Activated CD8-positive, alpha-beta memory T cell treated with anti-CD3 and anti-CD28 coated beads for 1 hour (primary cell): ENCODE measurements around the gene NUFIP2.
A peak's percentile ranks its signal among the peaks of the same experiment; 100 is the strongest.
"Not testable (repeated sequence)": the region's sequence is repeated elsewhere in the genome, so short reads cannot be mapped to it uniquely, and the experiment has no call there.

Experiments
- DNase-seq, 2 donors: peaks; one replicate each; pipeline ENCODE4 v3.0.0-alpha.2; 2020; ENCODE audit warnings: low read depth in 1 of 2; ENCODE audit errors: extremely low read depth in 1 of 2

NUFIP2 gene, protein sequence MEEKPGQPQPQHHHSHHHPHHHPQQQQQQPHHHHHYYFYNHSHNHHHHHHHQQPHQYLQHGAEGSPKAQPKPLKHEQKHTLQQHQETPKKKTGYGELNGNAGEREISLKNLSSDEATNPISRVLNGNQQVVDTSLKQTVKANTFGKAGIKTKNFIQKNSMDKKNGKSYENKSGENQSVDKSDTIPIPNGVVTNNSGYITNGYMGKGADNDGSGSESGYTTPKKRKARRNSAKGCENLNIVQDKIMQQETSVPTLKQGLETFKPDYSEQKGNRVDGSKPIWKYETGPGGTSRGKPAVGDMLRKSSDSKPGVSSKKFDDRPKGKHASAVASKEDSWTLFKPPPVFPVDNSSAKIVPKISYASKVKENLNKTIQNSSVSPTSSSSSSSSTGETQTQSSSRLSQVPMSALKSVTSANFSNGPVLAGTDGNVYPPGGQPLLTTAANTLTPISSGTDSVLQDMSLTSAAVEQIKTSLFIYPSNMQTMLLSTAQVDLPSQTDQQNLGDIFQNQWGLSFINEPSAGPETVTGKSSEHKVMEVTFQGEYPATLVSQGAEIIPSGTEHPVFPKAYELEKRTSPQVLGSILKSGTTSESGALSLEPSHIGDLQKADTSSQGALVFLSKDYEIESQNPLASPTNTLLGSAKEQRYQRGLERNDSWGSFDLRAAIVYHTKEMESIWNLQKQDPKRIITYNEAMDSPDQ

DNA sequence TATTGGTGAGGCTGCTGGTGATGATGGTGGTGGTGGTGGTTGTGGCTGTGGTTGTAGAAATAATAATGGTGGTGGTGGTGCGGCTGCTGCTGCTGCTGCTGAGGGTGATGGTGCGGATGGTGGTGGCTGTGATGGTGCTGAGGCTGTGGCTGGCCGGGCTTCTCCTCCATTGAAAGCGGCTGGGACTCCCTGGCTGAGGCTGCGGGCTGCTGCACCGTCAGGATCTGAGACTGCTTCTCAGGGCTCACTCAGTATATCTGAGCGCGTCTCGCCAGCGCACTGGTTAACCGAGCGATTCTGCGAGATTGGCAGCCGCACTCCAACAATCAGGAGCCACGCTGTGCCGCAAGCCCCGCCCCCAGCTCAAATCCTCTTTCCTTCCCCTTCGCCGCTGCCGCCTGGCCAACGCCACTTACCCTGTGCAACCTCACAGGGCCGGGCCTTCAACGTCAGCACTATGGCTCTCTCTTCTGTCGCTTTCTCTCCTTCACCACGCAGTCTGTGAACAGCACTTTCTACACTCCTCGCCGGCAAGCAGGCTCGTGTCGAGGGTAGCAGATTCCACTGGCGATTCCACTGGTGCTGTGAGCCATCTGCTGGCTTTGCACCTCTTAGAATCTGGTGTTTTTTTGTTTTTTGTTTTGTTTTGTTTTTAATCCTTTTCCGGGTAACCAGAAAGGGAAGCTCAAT, at the start of gene NUFIP2:
Gene NUFIP2 (minus strand): TSS at position 259 of the 690 bp plus-strand sequence. CDS start 89 bp downstream, at position 170.
- DNase-seq, result peak; percentile 96

DNA sequence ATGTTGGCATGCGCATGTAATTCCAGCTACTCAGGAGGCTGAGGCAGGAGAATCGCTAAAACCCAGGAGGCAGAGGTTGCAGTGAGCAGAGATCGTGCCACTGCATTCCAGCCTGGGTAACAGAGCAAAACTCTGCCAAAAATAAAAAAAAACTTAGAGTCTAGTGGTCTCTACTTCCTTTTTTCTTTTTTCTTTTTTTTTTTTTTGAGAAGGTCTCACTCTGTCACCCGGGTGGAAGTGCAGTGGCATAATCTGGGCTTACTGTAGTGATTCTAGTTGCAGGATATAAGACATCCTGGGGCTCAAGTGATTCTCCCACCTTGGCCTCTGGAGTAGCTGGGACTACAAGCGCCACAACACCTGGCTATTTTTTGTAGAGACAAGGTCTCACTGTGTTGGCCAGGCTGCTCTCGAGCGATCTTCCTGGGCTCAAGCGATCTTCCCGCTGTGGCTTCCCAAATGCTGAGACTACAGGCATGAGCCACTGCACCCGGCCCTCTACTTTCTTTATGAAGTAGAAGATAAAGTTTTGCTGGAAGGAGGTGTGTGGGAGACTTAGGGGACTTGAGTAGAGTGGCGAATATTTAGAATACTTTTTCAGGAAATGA, 48.3 kb upstream of the NUFIP2 start:
- no peak for DNase-seq

DNA sequence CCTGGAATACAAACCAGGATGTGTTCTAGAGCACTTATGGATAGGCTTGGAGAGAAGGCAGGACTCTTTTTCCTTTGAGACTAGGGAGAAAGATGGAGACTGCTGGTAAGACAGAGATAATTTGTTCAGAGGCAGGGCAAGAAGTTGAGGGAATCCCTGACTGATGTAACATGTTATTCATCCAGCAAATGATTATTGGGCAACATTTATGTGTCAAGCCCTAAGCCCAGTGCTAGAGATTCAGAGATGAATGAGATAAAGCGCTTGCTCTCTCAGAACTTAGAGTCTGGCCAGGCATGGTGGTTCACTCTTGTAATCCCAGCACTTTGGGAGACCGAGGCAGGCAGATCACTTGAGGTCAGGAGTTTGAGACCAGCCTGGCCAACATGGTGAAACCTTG, 47.8 kb upstream of the NUFIP2 start:
- DNase-seq, result no peak

DNA sequence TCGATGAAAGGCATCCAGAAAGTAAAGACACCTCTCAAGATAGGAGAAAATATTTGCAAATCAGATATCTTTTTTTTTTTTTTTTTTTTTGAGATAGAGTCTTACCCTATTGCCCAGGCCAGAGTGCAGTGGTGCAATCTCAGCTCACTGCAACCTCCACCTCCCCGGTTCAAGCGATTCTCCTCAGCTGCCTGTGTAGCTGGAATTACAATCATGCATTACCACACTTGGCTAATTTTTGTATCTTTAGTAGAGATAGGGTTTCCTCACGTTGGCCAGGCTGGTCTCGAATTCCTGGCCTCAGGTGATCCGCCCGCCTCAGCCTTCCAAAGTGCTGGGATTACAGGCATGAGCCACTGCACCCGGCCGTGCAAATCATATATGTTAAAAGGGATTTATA, 45.1 kb upstream of the NUFIP2 start:
- not testable (repeated sequence) for DNase-seq

DNA sequence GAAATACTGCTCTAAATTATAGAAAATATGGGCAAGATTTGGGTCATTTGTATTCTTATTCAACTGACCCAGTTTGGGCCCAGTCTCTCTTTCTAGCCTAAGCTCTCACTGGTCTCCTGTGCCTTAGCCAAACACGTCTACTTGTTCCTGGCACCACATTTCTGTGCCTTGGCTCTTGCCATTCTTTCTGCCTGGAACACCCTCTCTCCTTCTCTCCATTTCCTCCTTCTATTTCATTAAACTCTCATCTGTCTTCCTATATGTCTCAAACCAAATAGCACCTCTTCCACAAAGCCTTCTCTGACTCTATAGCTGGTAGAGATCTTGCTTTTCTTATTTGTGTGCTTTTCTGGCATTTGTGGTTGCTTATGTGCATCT, 37.7 kb upstream of the NUFIP2 start:
- DNase-seq, result no peak

DNA sequence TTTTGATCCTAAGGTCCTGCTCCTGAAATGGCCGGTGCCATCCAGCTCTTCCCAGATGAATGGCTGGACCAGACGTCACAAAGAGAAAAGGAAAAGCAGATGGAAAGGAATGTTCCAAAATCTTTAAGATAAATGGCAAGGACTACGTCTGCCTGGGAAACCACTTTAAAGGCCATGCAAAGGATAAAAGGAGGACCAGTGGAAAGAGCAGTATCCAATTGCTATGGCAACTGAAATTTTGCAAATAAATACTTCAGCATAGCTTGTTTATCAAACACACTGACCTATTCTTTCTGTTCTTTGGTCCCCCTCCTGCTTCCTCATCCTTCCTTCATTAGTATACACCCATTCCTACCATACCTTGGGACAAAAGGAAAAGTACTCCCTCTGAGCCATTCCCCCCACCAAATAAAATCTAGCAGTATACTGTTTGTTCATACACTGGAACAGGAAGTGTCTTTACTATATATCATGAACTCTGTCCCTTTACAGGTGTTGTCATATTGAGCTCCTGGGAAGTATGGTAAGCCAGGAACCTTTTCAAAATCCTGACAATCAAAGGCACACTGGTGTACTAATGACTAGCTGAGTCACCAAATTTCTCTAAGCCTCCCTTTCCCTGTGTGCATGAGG, 37.2 kb upstream of the NUFIP2 start:
- DNase-seq, result no peak

DNA sequence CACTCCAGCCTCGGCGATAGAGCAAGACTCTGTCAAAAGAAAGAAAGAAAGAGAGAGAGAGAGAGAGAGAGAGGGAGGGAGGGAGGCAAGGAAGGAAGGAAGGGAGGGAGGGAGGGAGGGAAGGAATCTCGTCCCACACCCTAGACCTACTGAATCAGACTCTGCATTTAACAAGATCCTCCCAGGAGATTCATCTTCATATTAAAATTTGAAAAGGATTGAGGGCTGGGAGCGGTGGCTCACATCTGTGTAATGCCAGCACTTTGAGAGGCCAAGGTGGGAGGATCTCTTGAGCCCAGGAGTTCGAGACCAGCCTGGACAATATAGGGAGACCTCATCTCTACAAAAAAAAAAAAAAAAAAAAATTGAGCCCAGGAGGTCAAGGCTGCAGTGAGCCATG, 33.5 kb upstream of the NUFIP2 start:
- no peak for DNase-seq

DNA sequence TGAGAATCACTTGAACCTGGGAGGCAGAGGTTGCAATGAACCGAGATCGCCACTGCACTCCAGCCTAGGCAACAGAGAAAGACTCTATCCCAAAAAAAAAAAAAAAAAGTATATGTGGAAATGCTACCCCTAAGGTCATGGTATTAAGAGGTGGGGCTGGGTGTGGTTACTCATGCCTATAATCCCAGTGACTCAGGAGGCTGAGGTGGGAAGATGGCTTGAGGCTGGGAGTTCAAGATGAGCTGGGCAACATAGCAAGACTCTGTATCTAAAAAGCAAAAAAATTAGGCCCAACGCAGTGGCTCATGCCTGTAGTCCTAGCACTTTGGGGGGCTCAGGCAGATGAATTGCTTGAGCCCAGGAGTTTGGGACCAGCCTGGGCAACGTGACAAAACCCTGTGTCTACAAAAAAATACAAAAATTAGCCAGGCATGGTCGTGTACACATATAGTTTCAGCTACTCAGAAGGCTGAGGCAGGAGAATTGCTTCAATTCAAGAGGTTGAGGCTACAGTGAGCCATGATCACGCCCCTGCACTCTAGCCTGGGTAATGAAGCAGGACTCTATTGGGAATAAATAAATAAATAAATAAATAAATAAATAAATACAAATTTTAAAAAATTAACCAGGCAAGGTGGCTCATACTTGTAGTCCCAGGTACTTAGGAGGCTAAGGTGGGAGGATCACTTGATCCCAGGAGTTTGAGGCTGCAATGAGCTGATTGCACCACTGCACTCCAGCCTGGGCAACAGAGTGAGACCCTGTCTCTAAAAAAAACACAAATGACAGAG, 32.3 kb upstream of the NUFIP2 start:
- no peak for DNase-seq

DNA sequence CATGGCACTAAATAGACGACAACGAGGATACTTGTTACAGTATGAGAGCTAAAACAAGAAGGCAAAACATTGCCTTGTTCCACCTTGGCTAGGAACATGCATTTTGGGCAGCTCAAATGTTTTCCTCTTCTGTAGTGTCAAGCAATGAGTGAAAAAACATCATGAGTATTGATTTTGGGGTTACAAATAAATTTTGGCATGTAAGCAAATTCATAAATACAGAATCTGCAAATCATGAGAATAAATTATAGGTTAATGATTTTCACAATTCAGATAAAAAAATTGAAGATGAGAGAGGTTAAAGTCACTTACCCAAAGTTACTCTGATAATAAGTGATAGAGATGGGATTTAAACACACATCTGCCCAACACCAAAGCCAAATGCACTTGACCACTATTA, 28.4 kb upstream of the NUFIP2 start:
- no peak for DNase-seq

DNA sequence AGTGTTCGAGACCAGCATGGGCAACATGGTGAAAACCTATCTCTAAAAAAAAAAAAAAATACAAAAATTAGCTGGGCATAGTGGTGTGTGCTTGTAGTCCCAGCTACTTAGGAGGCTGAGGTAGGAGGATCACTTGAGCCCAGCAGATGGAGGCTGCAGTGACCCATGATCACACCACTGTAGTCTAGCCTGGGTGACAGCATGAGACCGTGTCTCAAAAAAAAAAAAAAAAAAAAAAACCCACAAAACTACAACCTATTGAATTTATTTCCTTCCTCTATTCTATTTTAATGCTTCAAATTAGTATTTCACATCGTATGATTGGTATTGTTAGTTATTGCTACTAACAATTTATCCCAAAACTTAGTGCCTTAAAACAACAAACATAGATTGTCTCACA, 9.4 kb upstream of the NUFIP2 start:
- no peak for DNase-seq

DNA sequence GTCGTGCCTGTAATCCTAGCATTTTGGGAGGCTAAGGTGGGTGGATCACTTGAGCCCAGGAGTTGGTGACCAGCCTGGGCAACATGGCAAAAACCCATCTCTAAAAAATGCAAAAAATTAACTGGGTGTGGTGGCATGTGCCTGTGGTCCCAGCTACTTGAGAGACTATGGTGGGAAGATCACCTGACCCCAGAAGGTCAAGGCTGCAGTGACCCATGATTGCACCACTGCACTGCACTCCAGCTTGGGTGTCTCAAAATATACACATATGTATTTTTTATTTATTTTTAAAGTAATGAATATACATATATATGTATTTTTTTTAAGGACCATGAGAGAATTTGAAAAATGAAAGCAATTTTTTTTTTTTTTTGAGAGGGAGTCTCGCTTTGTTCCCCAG, 5.1 kb upstream of the NUFIP2 start:
- no peak for DNase-seq

DNA sequence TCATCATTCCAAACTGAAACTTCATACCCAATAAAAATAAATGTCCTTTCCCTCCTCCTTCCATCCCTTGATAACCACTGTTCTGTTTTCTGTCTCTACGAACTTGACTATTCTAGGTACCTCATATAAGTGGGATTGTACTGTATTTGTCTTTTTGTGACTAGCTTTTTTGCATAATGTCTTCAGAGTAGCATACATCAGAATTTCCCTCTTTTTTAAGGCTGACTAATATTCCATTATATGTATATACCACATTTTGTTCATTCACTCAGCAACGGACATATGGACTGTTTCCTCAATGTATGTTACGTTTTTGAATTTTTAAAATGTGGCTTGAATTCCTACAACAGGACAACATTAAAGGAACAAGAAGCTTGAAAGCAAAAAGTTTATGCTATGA, 1.5 kb upstream of the NUFIP2 start:
- DNase-seq, result no peak

DNA sequence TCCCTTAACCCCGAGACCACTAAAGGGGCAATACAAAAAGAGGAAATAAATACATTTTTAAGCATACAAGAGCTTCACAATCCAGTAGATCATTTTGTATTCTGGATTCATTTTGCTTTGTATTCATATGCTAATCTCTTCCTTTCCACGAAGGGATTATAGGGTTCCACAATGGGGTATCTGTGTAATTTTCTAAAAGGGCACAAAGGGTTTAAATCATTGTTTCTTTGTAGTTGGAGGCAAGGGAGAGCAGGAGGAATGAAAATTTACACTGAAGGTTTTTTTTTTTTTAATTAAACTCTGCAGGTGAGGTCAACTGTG, 592 bp upstream of the NUFIP2 start:
- no peak for DNase-seq

DNA sequence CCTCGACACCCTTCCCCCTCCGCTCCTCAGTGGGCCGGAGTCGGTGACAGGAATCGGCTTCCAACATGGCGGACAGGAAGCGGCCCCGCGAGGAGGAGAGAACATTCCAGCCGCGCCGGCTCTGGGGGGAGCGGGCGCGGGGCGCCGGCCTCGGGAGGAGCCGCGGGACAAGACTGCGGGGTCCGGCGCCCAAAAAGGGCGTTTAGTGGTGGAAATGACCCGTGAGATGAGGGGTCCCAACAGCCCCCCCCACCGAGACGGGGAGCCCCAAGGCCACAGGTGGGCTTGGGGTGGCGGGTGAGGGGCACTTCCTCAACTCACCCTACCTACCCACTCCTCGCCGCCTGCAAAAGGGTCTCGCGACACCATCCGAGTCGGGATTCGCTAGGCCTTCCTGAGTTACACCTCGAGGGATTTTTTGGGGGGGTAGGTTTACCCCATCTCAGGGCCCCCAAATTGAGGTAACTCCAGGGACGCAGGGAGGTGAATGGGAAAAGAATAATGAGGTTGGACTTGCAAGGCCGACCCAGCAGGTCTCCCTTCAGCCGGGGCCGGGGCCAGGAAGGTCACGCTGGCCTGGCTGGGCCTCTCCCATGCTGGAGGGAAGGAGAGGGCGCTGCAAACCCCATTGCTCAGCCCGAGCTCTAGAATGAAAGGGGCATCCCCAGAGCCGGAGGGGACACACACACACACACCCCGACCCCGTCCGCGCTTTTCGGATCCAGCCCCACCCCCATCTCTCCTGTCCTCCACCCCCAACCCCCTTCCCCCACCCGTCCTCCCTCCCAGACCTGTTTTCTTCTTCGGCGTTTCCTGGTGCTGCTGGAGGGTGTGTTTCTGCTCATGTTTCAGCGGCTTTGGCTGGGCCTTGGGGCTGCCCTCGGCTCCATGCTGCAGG, 707 bp downstream of the NUFIP2 start:
- DNase-seq, result peak in 1 of 2 donors; percentile 30

DNA sequence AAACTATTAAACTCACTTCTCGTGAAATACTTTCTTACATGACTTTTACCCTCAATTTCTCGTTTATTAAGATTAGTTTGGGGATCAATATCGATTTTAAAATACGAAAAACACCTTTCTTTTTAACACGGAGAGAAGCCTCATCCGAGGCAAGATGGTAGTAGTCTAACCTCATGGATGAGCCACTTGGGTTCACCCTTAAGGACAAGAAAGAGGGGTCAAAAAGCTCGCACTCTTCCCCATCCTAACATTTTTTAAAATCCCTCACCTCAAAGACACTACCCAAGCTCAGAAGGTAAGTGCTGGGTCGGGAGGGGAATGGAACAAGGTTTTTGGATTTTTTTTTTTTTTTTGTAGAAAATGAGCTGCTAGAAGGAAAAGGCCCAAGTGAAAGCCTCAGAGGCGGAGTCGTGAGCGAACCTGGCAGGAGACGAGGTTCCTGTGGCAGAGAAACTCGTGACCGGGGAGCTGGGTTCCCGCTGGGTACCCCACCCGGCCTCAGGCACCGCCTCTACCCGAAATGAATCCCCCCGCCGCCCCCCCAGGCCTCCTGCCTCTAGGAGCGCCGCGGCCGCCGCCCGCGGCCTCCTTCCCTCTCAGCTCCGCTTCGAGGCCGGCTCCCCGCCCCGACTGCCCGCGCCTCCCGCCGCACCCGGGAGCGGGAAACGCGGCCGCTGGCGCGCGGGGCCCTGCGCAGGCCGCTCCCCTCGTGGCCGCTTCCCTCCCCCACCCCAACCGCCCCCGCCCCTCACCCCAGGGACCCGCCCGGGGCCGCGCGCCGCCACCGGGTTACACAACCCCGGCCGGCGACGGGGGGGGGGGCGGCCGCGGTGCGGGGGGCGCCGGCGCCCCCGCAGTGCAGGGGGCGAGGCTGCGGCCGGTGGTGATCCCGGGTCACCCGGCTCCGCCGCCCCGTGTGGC, 1.6 kb downstream of the NUFIP2 start:
- peak; percentile 19 to 42 for DNase-seq

DNA sequence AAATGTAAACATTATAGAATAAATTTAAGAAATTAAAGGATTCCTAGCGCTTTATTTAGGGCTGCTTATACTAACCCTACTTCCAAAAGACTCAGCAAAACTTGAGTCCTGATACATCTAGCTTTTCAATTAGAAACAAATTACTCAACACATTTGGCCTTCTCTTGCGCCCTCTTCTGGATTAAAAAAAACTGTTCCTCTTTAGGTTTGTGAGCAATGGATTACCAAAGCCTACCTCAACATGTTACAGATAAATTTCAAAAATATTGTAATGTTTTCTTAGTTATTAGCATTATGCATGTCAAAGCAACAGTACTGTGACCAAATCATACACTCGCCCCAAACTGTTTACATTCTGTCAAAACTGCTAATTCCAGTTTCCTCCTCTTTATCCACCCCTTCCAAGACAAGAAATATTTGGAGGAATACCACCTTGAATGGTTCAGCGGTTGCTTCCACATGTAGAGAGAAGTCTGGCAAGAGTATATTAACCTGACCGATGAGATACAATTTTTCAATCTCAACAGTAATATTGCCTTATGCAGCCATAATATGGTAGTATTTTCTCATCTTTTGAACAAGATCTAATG, 2.7 kb downstream of the NUFIP2 start:
- no peak for DNase-seq

DNA sequence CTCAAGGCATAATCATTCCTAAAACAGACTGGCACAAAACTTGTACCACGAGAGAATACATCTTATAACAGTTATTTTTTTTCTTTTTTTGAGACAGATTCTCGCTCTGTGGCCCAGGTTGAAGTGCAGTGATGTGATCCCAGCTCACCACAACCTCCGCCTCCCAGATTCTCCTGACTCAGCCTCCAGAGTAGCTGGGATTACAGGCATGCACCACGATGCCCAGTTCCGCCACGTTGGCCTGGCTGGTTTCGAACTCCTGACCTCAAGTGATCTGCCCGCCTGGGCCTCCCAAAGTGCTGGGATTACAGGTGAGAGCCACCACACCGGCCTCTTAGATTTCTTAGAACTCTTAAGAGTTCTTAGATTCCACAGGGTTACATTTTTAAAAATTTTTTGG, 4.1 kb downstream of the NUFIP2 start:
- DNase-seq, result no peak

DNA sequence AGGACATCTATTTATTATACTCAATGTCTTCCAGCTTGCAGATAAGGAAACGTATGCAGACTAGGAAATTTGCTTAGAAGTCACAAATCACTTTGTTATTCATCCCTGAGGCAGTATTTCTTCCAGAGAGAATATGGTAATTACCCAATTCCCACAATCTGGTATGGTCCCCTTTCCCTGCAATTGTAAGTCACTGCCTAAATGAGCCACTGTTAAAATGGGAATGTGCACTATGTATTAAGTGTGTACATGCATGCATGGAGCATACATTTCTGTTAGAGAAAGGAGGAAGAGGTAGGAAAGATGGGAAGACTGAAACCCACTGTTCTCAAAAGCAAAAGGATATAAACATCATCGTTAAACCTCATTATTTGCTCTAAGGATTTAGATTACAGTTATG, 10.0 kb downstream of the NUFIP2 start:
- DNase-seq, result no peak
